K562 (cell line): ENCODE data around the gene RNF187. TPM values are rescaled to one million over a fixed set of nuclear protein-coding genes. Genes with fewer than 3 reads are reported as not detected.

Experiments
- ARID4B ChIP-seq: sonication (generic); formaldehyde crosslinking; IDR thresholded peaks from 2 replicates; pipeline ENCODE4 v1.8.0; 2022; ENCODE audit warnings: mild to moderate bottlenecking, missing genetic modification reagents
- BHLHE40 ChIP-seq: IDR thresholded peaks from 2 replicates; pipeline ENCODE4 v1.6.1; 2011; ENCODE audit warnings: low read length, improper control_type of control experiment
- CREBBP ChIP-seq: IDR thresholded peaks from one replicate; pipeline ENCODE4 v1.6.1; 2012; ENCODE audit warnings: low read depth, mild to moderate bottlenecking, control low read depth, inconsistent platforms, low read length
- DPF2 ChIP-seq: fragments of 450-650 bp; IDR thresholded peaks from 2 replicates; pipeline ENCODE4 v1.6.1; 2016
- KLF6 ChIP-seq: fragments of 250-450 bp; sonication (Bioruptor Pico); IDR thresholded peaks from 2 replicates; pipeline ENCODE4 v1.4.0; 2020; ENCODE audit warnings: mild to moderate bottlenecking, moderate library complexity, borderline replicate concordance
- PYGO2 ChIP-seq: fragments of 450-650 bp; IDR thresholded peaks from 2 replicates; pipeline ENCODE4 v1.6.1; 2016; ENCODE audit warnings: mild to moderate bottlenecking, missing genetic modification characterization, moderate library complexity, missing compliant biosample characterization
- SMARCA5 ChIP-seq: fragments of 450-650 bp; IDR thresholded peaks from 2 replicates; pipeline ENCODE4 v1.6.1; 2016
- SNIP1 ChIP-seq: fragments of 450-650 bp; IDR thresholded peaks from 2 replicates; pipeline ENCODE4 v1.7.1; 2017; ENCODE audit warnings: low read depth, mild to moderate bottlenecking
- TAF7 ChIP-seq: fragments of 450-650 bp; IDR thresholded peaks from 2 replicates; pipeline ENCODE4 v1.6.1; 2016; ENCODE audit warnings: missing genetic modification characterization, missing compliant biosample characterization
- ZBTB26 ChIP-seq: fragments of 450-650 bp; formaldehyde crosslinking; IDR thresholded peaks from 2 replicates; pipeline ENCODE4 v1.4.0; 2022; ENCODE audit warnings: missing genetic modification characterization
- ZBTB8A ChIP-seq: fragments of 450-650 bp; IDR thresholded peaks from 2 replicates; pipeline ENCODE4 v1.6.1; 2018; ENCODE audit warnings: mild to moderate bottlenecking, moderate library complexity; ENCODE audit not compliant: partially characterized antibody
- ZNF318 ChIP-seq, 2 experiments: fragments of 450-650 bp; IDR thresholded peaks; 2 replicates each; pipeline ENCODE4 v1.6.1; 2016; ENCODE audit warnings: mild to moderate bottlenecking in 2 of 2, borderline replicate concordance in 1 of 2, low read depth in 1 of 2, moderate library complexity in 1 of 2
- ZNF764 ChIP-seq: fragments of 250-450 bp; sonication (Bioruptor Pico); IDR thresholded peaks from 2 replicates; pipeline ENCODE4 v1.4.0; 2020; ENCODE audit warnings: low read depth, mild to moderate bottlenecking, moderate library complexity
- polyA plus RNA-seq, 8 experiments: library from polyadenylated mRNA; depleted of rRNA in 4 of 8; stranded (reverse) in 5 of 8; unstranded in 3 of 8; fragments of >200 nt; fragmentation: Nextera tagmentation in 2 of 8; fragmentation: Illumina TruSeq in 1 of 8; extraction: Ambion mirVana in 2 of 8; extraction: Trizol in 1 of 8; gene quantifications; 2 replicates each; pipeline versions ENCODE4 v1.2.1 to v1.2.3, GENCODE V29; 2011 to 2014; ENCODE audit warnings: inconsistent platforms in 1 of 8, missing spikeins in 1 of 8
- total RNA-seq, 7 experiments: library from RNA; depleted of rRNA in 6 of 7; stranded (reverse); fragments of >200 nt in 6 of 7; fragmentation: Illumina TruSeq in 2 of 7; extraction: Trizol in 2 of 7; gene quantifications; 2 replicates each; pipeline versions ENCODE4 v1.2.1 to v1.2.3, GENCODE V29; 2011 to 2021; ENCODE audit warnings: low replicate concordance in 1 of 7

Gene RNF187
- total and polyA plus RNA-seq, 9 of the 15 experiments (the other 6 are each of a cell fraction or from before 2014, with no cell fraction given): 2.3 to 119 (median 41.9) TPM

GRCh38 chr1:228513236-228513900 is 26.2 kb downstream of the RNF187 start (continued):
- 0 out of 4 replicates have a peak, but pooled peaks of 1 of the 2 experiments have one; percentile 35 for TF ChIP-seq ZNF318 (IDR thresholded peaks at IDR 0.05; ENCODE audit: borderline replicate concordance in 1 of 2, low read depth in 1 of 2)
- no peak for TF ChIP-seq SNIP1
- TF ChIP-seq ZNF764: no peak
- TF ChIP-seq CREBBP: no peak
- TF ChIP-seq ZBTB26 (CRISPR knock-in tag): no peak
- TF ChIP-seq BHLHE40: peak; percentile 91
- TF ChIP-seq KLF6: peak; percentile 64; the same call in 1 of the 2 replicates
- peak; percentile 99 for TF ChIP-seq DPF2
- no peak for TF ChIP-seq TAF7
- TF ChIP-seq PYGO2 (tag): peak; percentile 87
- TF ChIP-seq ARID4B (CRISPR knock-in tag): peak; percentile 63; the same call in 1 of the 2 replicates
- no peak for TF ChIP-seq SMARCA5
- TF ChIP-seq ZBTB8A: no peak
